ENCODE data around the gene RNASE11.

DNA sequence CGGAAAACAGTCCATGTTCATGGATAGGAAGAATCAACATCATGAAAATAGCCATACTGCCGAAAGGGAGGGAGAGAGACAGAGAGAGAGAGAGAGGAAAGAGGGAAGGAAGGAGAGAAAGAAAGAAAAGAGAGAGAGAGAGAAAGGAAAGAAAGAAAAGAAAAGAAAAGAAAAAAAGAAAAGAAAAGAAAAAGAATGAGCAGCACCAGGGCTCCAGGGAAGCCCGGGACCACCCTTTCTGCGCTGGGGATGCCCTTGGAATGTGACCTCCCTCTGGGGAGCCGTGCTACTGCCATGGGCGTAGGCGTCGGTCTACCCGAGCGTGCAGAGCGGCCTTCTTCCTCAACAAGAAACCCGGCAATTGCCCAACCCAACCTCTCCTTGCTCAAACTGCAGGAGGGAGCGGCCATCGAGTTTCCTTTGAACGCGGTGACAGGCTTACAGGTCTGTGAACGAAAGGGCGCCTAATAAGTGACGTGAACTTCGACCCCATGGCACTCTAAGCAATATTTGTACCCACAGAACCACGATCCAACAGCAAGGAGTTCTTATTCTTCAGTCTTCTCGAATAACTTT lies 36.8 kb upstream of the RNASE11 start:
- TF ChIP-seq POLR2A (IDR thresholded peaks at IDR 0.05; ENCODE audit: low read length) (no peak), GATA1 (IDR thresholded peaks at IDR 0.05; ENCODE audit: low read depth, low read length) (no peak)
